Activated T-helper 17 cell treated with anti-CD3 and anti-CD28 coated beads, Interleukin-2, amount 50 U/mL, for 72 hours (primary cell): ENCODE measurements around the gene EML4. TPM values are rescaled to one million over a fixed set of nuclear protein-coding genes. Genes with fewer than 3 reads are reported as not detected.
A peak's percentile ranks its signal among the peaks of the same experiment; 100 is the strongest.
"Not testable (repeated sequence)": the region's sequence is repeated elsewhere in the genome, so short reads cannot be mapped to it uniquely, and the experiment has no call there.

ENCODE experiments used
- ATAC-seq: fragments of 150-1000 bp; cut with Tn5 transposase; replicated peaks from 2 replicates; pipeline ENCODE4 v1.10.0; 2021; ENCODE audit warnings: mild to moderate bottlenecking, moderate library complexity
- H3K27ac Mint-ChIP-seq: one replicate; pipeline ENCODE4 v1.8.0; 2022; ENCODE audit warnings: mixed read lengths
- H3K27me3 Mint-ChIP-seq: one replicate; pipeline ENCODE4 v1.8.0; 2022; ENCODE audit warnings: mixed read lengths
- H3K36me3 Mint-ChIP-seq: one replicate; pipeline ENCODE4 v1.8.0; 2022; ENCODE audit warnings: low read depth, mild to moderate bottlenecking, mixed read lengths
- H3K4me1 Mint-ChIP-seq: one replicate; pipeline ENCODE4 v1.8.0; 2022; ENCODE audit warnings: mixed read lengths
- H3K4me3 Mint-ChIP-seq: one replicate; pipeline ENCODE4 v1.8.0; 2022; ENCODE audit warnings: mild to moderate bottlenecking, mixed read lengths
- H3K9me3 Mint-ChIP-seq: one replicate; pipeline ENCODE4 v1.8.0; 2022; ENCODE audit warnings: mixed read lengths
- total RNA-seq, 2 donors: library from RNA; stranded (reverse); gene quantifications; one replicate each; pipeline ENCODE4 v1.2.3, GENCODE V29; 2022

Gene EML4
- total RNA-seq, 2 donors from 2014 or later = 69.9 to 93.7 TPM

GRCh38 chr2:42328923-42329322 is 159.8 kb downstream of the EML4 start:
- H3K9me3 Mint-ChIP-seq = no peaks in the 10 kb centered on the region
- H3K27me3 Mint-ChIP-seq = no peaks in the 10 kb centered on the region
- H3K27ac Mint-ChIP-seq = peak overlapping the region; percentile 73
- no peaks in the 10 kb centered on the region for H3K4me1 Mint-ChIP-seq
- H3K4me3 Mint-ChIP-seq = no peak overlapping the region
- H3K36me3 Mint-ChIP-seq = peaks cover 99% of the 10 kb centered on the region
- no peak for ATAC-seq

GRCh38 chr2:42329736-42330135 is 160.6 kb downstream of the EML4 start:
- Mint-ChIP-seq H3K36me3 (peaks cover 97% of the 10 kb centered on the region), H3K27ac (peak overlapping the region; percentile 31), H3K27me3 (no peaks in the 10 kb centered on the region), H3K4me3 (no peak overlapping the region), H3K9me3 (no peaks in the 10 kb centered on the region), H3K4me1 (no peaks in the 10 kb centered on the region)
- ATAC-seq = no peak

- peaks cover 97% of the 10 kb centered on the region for H3K36me3 Mint-ChIP-seq
- no peaks in the 10 kb centered on the region for H3K27me3 Mint-ChIP-seq
- no peaks in the 10 kb centered on the region for H3K9me3 Mint-ChIP-seq
- H3K4me3 Mint-ChIP-seq = no peak overlapping the region
- no peaks in the 10 kb centered on the region for H3K4me1 Mint-ChIP-seq
- no peak overlapping the region for H3K27ac Mint-ChIP-seq
- ATAC-seq = no peak
Measured at GRCh38 chr2:42331569-42332284, 162.6 kb downstream of the EML4 start.

GRCh38 chr2:42332575-42332974 is 163.4 kb downstream of the EML4 start:
- Mint-ChIP-seq H3K27ac (peak overlapping the region; percentile 3), H3K4me3 (no peak overlapping the region), H3K4me1 (no peaks in the 10 kb centered on the region), H3K27me3 (no peaks in the 10 kb centered on the region), H3K36me3 (peaks cover 97% of the 10 kb centered on the region), H3K9me3 (peaks cover 6% of the 10 kb centered on the region)
- ATAC-seq = no peak

GRCh38 chr2:42333579-42333978 is 164.4 kb downstream of the EML4 start:
- H3K4me3 Mint-ChIP-seq = no peak overlapping the region
- peaks cover 98% of the 10 kb centered on the region for H3K36me3 Mint-ChIP-seq
- peak overlapping the region; percentile 3 for H3K27ac Mint-ChIP-seq
- H3K4me1 Mint-ChIP-seq = no peaks in the 10 kb centered on the region
- no peaks in the 10 kb centered on the region for H3K27me3 Mint-ChIP-seq
- H3K9me3 Mint-ChIP-seq = peaks cover 7% of the 10 kb centered on the region
- ATAC-seq = no peak

GRCh38 chr2:42334220-42334619 is 165.1 kb downstream of the EML4 start:
- no peak overlapping the region for H3K27ac Mint-ChIP-seq
- no peaks in the 10 kb centered on the region for H3K27me3 Mint-ChIP-seq
- peaks cover 7% of the 10 kb centered on the region for H3K9me3 Mint-ChIP-seq
- no peak for ATAC-seq
- H3K4me3 Mint-ChIP-seq = no peak overlapping the region
- H3K4me1 Mint-ChIP-seq = no peaks in the 10 kb centered on the region
- H3K36me3 Mint-ChIP-seq = peaks cover 95% of the 10 kb centered on the region

GRCh38 chr2:42334865-42335264 is 165.7 kb downstream of the EML4 start:
- H3K4me3 Mint-ChIP-seq, H3K9me3 Mint-ChIP-seq, H3K4me1 Mint-ChIP-seq, H3K27ac Mint-ChIP-seq, H3K27me3 Mint-ChIP-seq, ATAC-seq: not testable (repeated sequence)
- H3K36me3 Mint-ChIP-seq = peaks cover 94% of the 10 kb centered on the region

- no peak for ATAC-seq
- peaks cover 7% of the 10 kb centered on the region for H3K9me3 Mint-ChIP-seq
- H3K27ac Mint-ChIP-seq = peak overlapping the region; percentile 56
- H3K4me3 Mint-ChIP-seq = no peak overlapping the region
- H3K4me1 Mint-ChIP-seq = peaks cover 9% of the 10 kb centered on the region
- H3K36me3 Mint-ChIP-seq = peaks cover 94% of the 10 kb centered on the region
- no peaks in the 10 kb centered on the region for H3K27me3 Mint-ChIP-seq
Measured at GRCh38 chr2:42335514-42336104, 166.5 kb downstream of the EML4 start.

- no peak for ATAC-seq
- Mint-ChIP-seq H3K4me3 (no peak overlapping the region), H3K27me3 (no peaks in the 10 kb centered on the region), H3K4me1 (peaks cover 9% of the 10 kb centered on the region), H3K36me3 (peaks cover 89% of the 10 kb centered on the region), H3K27ac (peak overlapping the region; percentile 56), H3K9me3 (peaks cover 7% of the 10 kb centered on the region)
Measured at GRCh38 chr2:42336361-42336965, 167.3 kb downstream of the EML4 start.

GRCh38 chr2:42337356-42337820 is 168.2 kb downstream of the EML4 start:
- no peak for ATAC-seq
- Mint-ChIP-seq H3K27me3 (no peaks in the 10 kb centered on the region), H3K36me3 (peaks cover 80% of the 10 kb centered on the region), H3K27ac (no peak overlapping the region), H3K4me1 (peaks cover 11% of the 10 kb centered on the region), H3K4me3 (no peak overlapping the region), H3K9me3 (peaks cover 7% of the 10 kb centered on the region)

- no peak for ATAC-seq
- Mint-ChIP-seq H3K4me3 (no peak overlapping the region), H3K27me3 (no peaks in the 10 kb centered on the region), H3K9me3 (peaks cover 7% of the 10 kb centered on the region), H3K4me1 (peaks cover 16% of the 10 kb centered on the region), H3K36me3 (peaks cover 74% of the 10 kb centered on the region), H3K27ac (peak overlapping the region; percentile 52)
Measured at GRCh38 chr2:42337846-42338566, 168.9 kb downstream of the EML4 start.

- no peak for ATAC-seq
- no peaks in the 10 kb centered on the region for H3K27me3 Mint-ChIP-seq
- H3K27ac Mint-ChIP-seq = peak overlapping the region; percentile 52
- H3K36me3 Mint-ChIP-seq = peaks cover 74% of the 10 kb centered on the region
- no peak overlapping the region for H3K4me3 Mint-ChIP-seq
- peaks cover 22% of the 10 kb centered on the region for H3K4me1 Mint-ChIP-seq
- peaks cover 7% of the 10 kb centered on the region for H3K9me3 Mint-ChIP-seq
Measured at GRCh38 chr2:42338567-42339190, 169.5 kb downstream of the EML4 start.

GRCh38 chr2:42339191-42339912 is 170.2 kb downstream of the EML4 start:
- Mint-ChIP-seq H3K27me3 (no peaks in the 10 kb centered on the region), H3K36me3 (peaks cover 75% of the 10 kb centered on the region), H3K9me3 (peaks cover 7% of the 10 kb centered on the region), H3K27ac (peak overlapping the region; percentile 60), H3K4me3 (no peak overlapping the region), H3K4me1 (peaks cover 24% of the 10 kb centered on the region)
- ATAC-seq = no peak
